ENCODE measurements around the gene NAA38.

NAA38 gene

DNA sequence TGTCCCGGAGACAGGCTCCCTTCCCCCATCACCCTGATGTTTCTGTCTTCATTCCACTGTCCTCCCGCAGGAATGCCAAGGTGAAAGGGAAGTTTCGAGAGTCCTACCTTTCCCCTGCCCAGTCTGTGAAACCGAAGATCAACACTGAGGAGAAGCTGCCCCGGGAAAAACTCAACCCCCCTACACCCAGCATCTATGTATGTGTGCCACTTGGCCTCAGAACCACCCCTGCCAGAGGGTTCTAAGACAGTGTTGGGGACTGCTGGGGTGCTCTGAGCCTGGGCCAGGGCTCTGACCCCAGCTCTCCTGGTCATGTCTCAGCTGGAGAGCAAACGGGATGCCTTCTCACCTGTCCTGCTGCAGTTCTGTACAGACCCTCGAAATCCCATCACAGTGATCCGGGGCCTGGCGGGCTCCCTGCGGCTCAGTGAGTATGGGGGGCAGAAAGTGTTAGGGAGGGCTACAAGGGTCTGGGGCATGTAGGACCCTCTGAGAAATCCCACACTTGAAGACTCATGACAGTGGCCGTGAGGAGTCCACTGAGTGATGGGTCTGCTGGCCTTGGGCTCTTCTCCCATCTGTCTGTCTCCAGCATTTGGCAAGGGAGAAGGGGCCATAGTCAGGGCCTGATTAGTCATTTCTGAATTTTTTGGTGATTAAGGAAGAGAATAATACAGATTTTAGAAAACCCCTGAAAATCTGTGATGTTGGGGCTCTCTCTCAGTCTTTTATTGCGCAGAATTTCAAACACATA is 7.4 kb downstream of the NAA38 start:
- DNase-seq (ENCODE audit: low read depth) = no peak
- H3K4me3 ChIP-seq (ENCODE audit: low read depth, low read length) = no peak overlapping the region
- TF ChIP-seq POLR2A (IDR thresholded peaks at IDR 0.05; ENCODE audit: extremely low read depth, insufficient read length) (no peak), CTCF (IDR thresholded peaks at IDR 0.05; ENCODE audit: low read depth, low read length) (no peak), MYC (IDR thresholded peaks at IDR 0.05; ENCODE audit: low read depth, low read length) (no peak)
- TF ChIP-seq, protein P1, sequence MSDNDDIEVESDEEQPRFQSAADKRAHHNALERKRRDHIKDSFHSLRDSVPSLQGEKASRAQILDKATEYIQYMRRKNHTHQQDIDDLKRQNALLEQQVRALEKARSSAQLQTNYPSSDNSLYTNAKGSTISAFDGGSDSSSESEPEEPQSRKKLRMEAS (IDR thresholded peaks at IDR 0.05; ENCODE audit: low read depth, low read length) = no peak

- TF ChIP-seq POLR2A (IDR thresholded peaks at IDR 0.05; ENCODE audit: extremely low read depth, insufficient read length) = no peak
- no peak for TF ChIP-seq MYC (IDR thresholded peaks at IDR 0.05; ENCODE audit: low read depth, low read length)
- no peak for TF ChIP-seq CTCF (IDR thresholded peaks at IDR 0.05; ENCODE audit: low read depth, low read length)
- TF ChIP-seq, protein P1 (IDR thresholded peaks at IDR 0.05; ENCODE audit: low read depth, low read length) = no peak
- no peak overlapping the region for H3K4me3 ChIP-seq (ENCODE audit: low read depth, low read length)
- DNase-seq (ENCODE audit: low read depth) = no peak
These were observed 8.1 kb downstream of the NAA38 start for GRCh38 chr17:7849130-7849750.

- TF ChIP-seq, protein P1 (IDR thresholded peaks at IDR 0.05; ENCODE audit: low read depth, low read length) = no peak
- no peak for TF ChIP-seq CTCF (IDR thresholded peaks at IDR 0.05; ENCODE audit: low read depth, low read length)
- no peak overlapping the region for H3K4me3 ChIP-seq (ENCODE audit: low read depth, low read length)
- DNase-seq (ENCODE audit: low read depth) = no peak
These were observed 8.6 kb downstream of the NAA38 start for GRCh38 chr17:7848739-7849129.

DNA sequence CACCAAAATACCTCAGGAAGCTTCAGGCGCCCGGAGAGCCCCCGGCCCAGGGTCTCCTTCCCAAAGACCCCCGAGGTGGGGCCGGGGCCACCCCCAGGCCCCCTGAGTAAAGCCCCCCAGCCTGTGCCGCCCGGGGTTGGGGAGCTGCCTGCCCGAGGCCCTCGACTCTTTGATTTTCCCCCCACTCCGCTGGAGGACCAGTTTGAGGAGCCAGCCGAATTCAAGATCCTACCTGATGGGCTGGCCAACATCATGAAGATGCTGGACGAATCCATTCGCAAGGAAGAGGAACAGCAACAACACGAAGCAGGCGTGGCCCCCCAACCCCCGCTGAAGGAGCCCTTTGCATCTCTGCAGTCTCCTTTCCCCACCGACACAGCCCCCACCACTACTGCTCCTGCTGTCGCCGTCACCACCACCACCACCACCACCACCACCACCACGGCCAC is 9.2 kb downstream of the NAA38 start:
- TF ChIP-seq, protein P1 (IDR thresholded peaks at IDR 0.05; ENCODE audit: low read depth, low read length) = no peak
- no peak for TF ChIP-seq POLR2A (IDR thresholded peaks at IDR 0.05; ENCODE audit: extremely low read depth, insufficient read length)
- no peak for TF ChIP-seq MYC (IDR thresholded peaks at IDR 0.05; ENCODE audit: low read depth, low read length)
- TF ChIP-seq CTCF (IDR thresholded peaks at IDR 0.05; ENCODE audit: low read depth, low read length) = no peak
- DNase-seq (ENCODE audit: low read depth) = no peak
- H3K4me3 ChIP-seq (ENCODE audit: low read depth, low read length) = no peak overlapping the region

GRCh38 chr17:7846765-7847661 is 10.3 kb downstream of the NAA38 start:
- H3K4me3 ChIP-seq (ENCODE audit: low read depth, low read length) = no peak overlapping the region
- TF ChIP-seq, protein P1 (IDR thresholded peaks at IDR 0.05; ENCODE audit: low read depth, low read length) = no peak
- no peak for TF ChIP-seq POLR2A (IDR thresholded peaks at IDR 0.05; ENCODE audit: extremely low read depth, insufficient read length)
- TF ChIP-seq MYC (IDR thresholded peaks at IDR 0.05; ENCODE audit: low read depth, low read length) = no peak
- no peak for TF ChIP-seq CTCF (IDR thresholded peaks at IDR 0.05; ENCODE audit: low read depth, low read length)
- DNase-seq (ENCODE audit: low read depth) = no peak
